Non-pigmented ciliary epithelial cell (primary cell): ENCODE measurements around the gene HIVEP3.
"Not testable (repeated sequence)": the region's sequence is repeated elsewhere in the genome, so short reads cannot be mapped to it uniquely, and the experiment has no call there.

Experiments
- DNase-seq: peaks from one replicate; pipeline ENCODE4 v3.0.0-alpha.2; 2010; ENCODE audit warnings: low read depth

The HIVEP3 gene

DNA sequence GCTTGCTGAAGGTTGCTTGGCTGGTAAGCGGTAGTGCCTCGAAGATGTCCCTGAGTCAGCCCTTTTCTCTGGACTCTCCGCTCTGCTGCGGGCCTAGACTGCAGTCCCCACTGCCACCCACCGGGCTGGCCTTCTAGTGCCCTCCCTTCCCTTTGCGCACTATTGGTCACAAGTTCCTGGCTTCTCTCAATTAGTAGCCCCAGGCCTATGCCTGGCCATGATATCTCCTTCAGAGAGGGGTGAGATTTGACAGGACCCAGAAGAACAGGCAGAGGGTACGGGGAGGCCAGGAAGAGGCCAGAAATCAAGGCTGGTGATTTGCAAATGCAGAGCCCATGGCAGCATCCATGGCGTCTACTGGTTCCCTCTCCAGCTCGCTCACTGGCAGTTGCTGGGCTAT lies 207.7 kb downstream of the HIVEP3 start:
- DNase-seq: no peak

DNA sequence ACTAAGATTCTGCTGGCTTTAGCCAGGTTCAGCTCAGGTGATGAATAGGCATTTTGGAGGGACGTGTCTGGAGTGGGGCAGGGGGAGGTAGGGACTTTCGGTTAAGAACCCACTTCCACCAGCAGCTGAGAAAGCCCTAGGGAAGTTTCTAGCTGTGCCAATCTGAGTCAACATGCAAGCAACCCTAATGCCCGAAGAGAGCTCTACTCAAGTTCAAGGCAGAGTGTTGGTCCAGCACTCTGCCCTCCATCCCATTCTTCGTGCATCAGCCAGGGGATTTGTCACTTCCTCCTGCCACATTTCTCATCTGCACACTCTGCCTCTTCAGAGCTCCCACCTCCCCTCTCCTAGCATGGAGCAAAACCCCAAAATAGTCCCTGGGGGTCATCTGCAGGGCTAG lies 208.8 kb downstream of the HIVEP3 start:
- DNase-seq: no peak

DNA sequence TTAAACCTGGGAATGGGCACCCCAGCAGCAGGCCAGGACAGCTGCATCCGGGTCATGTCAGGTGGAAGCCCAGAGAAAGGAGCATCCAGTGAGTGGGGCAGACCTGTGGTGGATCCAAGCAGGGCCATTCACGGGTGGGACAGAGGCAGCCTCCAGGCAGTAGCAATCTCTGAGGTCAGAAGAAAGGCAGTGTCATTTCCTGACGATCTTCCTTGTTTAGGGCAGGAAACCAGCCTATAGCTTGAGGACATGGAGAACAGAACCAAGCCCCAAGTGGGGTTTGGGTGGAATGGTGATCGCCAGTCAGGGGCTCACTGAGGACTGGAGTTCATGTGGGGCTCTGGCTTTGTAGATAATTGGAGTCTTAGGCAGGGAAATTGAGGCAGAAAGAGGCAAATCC lies 209.4 kb downstream of the HIVEP3 start:
- no peak for DNase-seq

DNA sequence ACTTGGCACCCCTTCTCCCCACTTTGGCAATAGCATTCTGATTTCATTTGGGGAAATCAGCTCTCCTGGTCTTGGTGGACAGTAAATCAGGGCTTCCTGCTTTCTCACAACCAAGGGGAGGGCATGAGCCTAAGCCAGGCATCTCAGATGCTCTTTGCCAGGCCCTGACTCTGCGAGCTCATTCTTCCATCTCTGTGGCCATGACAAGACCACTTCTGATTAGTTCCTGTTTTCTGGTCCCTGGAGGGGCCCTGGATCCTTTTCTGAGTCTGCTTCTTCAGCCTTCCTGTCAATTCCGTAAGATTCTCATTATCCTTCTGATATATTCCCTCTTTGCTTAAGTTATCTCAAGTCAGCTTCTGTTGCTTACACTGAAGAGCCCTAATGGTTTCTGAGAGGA lies 210.4 kb downstream of the HIVEP3 start:
- DNase-seq: no peak

DNA sequence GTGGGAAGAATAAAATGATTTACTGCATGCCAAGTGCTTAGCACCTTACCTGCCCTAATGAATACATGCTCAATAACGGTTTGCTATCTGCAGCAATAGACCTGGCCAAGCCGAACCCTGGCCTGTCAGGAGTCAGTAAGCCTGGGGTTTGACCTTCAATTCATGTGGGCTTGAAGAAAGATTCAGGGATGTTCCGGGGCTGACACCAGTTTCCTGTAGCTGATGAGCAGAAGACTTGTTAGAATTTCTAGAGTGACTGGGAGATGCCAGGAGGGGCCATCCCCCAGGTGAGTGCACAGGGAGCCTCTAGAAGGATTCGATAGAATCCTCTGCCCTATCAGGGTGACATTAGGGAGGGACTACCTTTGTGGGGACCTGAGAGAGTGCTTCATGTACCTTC lies 210.9 kb downstream of the HIVEP3 start:
- DNase-seq: no peak

DNA sequence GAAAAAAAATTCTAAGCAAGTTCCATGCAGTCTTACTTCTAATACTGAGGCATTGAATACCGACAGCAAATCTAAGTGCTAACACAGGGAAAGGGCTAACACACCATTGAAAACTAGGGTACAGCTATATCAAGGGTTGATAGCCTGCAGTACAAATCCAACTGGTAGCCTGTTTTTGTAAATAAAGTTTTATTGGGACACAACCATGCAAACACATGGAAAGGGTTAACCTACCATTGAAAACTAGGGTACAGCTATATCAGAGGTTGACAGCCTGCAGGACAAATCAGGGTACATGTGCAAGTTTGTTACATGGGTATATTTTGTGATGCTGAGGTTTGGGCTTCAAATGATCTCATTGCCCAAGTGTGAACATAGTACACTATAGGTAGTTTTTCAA lies 212.9 kb downstream of the HIVEP3 start:
- no peak for DNase-seq

DNA sequence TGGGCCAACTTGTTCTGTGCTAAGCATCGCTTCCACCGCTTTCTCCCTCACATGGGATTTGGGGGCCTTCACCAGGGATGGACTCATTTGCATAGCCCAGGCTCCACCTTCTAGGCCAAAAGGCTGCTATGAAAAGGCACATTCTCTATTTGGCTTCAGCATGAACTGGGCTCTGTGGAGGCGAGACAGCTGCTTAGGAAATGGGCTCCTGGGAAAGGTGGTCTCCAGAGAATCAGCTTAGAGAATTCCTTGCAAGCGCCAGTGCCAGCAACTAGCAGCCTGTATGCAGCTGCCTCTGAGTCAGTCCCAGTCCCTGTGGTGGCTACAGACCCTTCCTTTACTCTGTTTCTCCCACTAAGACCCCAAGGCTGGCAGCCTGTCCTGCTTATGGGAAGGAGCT lies 214.5 kb downstream of the HIVEP3 start:
- DNase-seq: no peak

DNA sequence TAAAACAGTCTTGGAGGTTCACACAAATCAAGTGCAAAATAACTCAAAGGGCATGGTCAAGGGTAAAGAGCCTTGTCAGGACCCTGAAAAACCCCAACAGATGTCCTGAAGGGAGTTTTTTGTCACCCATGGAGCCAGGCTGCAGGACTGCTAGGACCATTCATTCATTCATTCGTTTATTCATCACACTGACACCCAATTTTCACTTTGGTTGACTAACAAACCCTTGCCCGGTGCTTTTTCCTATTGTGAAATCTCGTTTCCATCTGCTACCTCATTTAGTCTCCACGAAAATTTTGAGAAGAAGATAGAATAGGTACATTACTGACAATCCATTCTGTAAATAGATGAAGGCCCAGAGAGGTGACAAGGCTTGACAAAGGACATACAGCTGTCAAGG lies 216.0 kb downstream of the HIVEP3 start:
- no peak for DNase-seq

DNA sequence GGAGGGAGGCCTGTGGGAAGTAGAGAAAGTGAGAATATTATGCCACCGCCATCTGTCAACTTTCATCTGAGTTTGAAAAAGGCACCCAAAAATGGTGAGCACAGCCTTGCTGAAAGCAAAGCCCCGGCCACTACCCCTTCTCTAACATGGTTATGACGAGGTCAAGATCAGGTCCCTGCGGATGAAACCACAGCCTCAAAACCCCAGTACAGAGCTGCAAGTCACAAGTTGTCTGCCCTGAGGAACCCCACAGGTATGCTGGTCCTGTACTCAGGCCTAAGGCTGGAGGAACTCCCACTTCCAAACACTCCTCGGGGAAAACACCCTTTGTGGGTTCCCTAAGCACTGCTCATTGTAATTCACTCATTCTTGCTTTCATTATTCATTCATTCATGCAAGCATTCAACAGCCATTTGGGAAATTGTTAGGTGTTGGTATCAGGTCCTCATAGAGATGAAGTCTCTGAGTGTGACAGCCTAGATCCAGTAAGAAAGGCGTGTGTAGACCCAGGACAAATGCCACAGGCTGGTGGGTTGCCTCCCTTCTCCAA lies 217.7 kb downstream of the HIVEP3 start:
- no peak for DNase-seq

DNA sequence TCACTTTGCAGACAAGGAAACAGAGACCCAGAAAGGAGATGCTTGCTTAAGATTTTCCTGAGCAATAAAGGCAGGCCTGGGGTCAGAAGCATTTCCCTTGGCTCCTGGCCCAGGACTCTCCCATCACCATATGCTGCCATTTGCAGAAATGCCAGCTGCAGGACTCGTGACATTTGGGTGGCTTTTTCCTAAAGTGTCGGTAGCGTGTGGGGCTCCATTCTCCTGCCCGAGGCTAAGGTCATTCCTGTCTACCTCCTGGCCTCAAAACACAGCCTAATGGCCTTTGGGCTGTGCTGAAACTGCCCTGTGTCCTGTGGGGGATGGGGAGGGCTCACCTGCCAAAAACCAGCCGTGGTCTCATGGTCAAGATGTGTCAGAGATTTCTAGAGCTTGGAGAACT lies 218.1 kb downstream of the HIVEP3 start:
- no peak for DNase-seq

DNA sequence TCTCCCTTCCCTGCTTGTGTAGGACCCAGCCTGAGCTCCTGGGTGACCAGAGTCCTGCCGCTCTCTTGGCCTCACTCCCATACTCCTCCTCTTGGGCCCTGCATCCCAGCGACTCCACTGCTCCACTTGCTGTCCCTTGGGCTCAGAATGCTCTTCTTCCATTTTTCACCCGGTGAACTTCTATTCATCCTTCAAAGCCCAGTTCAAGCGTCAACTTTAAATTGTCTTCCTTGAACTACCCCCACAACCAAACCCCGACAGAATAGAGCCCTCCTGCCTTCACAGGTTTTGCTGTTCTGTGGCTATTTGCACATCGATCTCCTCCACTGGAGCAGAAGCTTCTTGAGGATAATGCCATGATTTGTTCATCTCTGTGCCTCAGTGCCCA lies 218.9 kb downstream of the HIVEP3 start:
- no peak for DNase-seq

DNA sequence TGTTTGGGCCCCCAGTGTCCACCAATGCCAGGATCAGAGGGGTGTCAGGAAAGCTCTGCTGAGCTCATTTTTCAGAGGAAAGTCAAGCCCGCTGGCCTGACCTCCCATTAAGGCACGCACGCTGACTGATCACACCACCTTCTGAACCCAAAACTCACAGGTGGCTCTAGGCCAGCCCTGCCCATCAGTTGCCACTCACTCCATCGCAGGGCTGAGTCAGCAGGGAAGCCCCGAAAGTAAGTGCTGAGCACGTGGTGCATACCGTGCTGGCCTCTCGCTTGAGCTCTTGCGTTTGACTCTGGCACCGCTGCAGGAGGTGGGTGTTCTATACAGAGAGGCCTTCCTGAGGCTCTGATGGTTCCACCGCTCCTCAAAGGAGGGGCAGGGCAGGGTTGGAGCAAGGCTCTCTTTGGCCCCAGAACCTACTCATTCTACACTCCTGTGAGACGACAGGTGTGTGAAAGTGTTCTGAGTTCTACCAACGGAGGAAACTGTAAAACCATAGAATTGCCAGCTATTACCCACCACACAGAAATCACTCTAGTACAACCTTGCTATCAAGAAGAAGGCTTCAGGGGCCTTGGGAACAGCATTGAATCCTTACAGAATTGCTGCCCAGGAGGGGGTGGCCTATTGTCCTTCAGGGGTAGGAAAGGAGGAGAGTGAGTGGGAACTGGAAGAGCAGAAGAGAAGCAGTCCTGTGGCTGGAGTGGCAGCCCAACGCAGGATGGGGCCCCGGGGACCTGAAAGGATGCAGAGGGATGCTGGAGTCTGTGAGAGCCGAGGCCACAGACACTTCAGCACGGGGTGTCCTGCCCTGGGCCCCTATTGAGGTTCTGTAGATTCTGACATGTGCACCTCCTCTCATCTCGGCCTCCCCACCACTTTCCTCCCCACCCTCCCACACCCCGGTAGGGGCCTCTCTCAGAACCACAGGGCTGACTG lies 219.5 kb downstream of the HIVEP3 start:
- no peak for DNase-seq

DNA sequence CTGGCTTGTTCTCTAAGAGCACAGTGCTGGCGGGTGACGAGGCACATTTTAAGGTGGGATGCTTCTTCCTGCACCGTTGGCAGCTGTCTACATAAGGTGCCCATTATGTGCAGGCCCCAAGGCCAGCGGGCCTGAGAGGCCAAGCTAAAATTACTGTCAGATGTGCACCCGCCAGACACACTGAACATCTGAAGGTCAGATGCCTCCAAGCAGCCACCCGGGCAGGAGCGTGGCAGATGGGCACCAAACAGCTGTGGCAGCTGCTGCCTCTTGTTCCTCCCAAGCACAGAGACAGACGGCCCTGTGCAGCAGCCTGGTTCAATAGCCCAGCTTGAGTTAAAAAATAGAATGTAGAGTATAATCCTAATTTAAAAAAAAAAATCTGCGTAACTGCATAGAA lies 222.3 kb downstream of the HIVEP3 start:
- DNase-seq: no peak

DNA sequence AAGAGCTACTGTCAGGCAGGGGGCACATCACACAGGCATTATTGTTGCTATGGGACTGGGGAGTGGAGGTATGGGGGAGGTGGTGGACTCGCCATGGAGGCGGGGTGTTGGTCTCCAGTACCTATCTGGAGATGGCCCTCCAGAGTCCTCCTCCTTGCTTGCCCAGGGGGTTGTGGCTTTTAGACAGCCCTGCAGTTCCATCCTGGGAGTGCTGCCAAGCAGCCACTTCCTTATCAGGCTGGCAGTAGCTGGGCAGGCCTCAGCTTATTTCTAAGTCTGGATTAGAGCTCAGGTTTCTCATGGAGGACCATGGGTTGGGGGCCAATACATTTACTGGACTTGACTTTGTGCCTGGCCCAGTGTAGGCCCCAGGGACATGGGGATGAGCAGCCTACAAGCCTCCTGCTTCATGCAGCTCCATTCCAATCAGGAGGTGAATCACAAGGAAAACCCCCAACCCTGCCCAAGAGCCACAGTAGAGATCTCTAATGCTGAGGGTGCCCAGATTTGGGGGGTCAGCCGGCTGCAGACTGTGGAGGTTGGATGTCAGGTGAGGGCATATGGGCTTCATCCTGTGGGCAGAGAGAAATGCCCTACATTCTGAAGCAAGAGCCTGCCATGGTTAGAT lies 223.5 kb downstream of the HIVEP3 start:
- DNase-seq: no peak

DNA sequence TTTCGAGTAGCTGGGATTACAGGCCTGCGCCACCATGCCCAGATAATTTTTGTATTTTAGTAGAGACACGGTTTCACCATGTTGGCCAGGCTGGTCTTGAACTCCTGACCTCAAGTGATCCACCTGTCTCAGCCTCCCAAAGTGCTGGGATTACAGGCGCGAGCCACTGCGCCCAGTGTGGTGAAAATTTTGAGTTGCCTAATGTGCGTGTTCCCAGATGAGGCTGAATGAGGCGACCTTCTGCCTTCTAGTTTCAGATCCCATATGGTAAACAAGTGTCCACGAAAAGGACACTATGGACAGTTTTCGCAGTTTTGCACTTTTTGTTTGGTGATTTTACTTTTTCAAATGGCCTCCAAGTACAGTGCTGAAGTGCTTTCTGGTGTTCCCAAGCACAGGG lies 226.8 kb downstream of the HIVEP3 start:
- not testable (repeated sequence) for DNase-seq

DNA sequence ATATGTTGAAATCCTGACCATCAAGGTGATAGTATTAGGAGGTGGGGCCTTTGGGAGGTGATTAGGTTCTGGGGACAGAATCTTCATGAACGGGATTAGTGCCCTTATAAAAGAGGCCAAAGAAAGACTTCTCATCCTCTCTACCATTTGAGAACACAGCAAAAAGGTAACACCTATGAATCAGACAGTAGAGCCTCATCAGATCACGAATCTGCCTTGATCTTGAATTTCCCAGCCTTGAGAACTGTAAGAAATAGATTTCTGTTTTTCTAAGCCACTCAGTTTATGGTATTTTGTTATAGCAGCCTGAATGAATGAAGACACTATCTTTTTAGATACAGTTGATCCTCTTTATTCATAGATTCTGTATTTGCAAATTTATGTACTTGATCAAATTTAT lies 227.3 kb downstream of the HIVEP3 start:
- DNase-seq: no peak

DNA sequence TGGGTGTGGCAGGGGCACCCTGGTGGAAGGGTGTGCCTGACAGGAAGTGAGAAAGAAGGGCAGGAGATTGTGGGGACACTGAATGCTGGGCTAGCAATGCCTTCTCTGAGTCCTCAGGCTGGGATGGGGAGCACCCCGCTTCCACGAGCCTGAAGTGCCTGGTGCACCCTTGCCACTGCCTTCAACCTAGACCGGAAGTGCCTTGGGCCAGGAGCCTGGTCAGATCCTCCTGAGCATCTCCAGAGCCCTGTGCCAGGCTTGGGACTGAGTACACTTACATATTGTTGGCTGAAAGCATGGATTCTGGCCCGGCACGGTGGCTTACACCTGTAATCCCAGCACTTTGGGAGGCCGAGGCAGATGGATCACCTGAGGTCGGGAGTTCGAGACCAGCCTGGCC lies 228.4 kb downstream of the HIVEP3 start:
- no peak for DNase-seq

DNA sequence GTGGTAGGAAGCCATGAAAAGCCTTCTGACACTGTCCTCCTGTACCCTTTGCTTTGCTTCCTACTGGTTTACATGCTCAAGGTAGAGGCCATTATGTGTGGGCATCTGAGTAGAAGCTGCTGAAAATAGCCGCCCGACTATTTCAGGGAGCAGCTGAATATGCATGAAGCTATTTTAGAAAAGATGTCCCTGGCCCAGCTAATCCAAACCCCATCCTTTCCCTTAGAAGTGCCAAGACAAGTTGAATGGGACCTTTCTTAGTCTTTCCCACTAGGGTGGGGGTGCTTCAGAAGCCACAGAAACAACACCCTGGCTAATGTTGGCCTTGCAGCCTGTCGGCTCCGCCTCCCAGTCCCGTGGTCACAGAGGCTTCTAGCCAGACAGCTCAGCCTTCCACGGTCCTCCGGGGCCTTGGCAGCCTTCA lies 229.2 kb downstream of the HIVEP3 start:
- DNase-seq: no peak

DNA sequence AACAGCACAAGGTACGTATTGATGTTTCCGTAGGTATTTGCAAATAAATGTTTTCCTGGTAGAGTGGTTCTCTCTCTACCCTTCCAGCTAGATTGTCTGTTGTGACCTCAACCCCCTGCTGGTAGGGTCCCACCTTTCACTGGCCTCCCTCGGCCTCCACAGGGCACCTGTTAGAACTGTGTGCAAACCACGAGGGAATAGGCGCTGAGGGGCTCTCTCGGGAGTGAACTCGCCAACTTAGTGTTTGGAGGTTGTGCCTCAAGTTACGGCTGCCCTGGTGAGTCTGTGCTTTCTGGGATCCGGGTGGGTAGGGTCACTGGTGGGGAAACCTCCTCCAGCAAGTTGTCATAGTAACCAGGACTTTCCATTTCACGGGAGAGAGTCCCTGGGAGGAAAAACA lies 229.6 kb downstream of the HIVEP3 start:
- DNase-seq: no peak

DNA sequence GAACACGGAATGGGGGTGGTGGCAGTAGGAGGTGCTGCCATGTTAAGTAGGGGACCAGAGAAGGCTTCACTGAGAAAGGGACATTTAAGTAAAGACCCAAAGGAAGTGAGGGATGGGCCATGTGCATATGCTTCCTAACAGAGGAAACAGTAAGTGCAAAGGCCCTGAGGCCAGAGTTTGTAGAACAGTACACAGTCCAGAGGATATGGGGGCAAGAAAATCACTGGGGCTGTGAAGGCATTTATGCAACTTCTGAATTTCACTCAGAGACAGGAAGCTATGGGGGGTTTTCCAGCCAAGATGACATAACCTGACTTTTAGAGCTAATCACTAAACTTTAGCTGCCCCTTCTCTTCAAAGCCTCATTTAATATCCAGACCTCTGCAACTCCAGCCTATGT lies 231.7 kb downstream of the HIVEP3 start:
- DNase-seq: no peak

DNA sequence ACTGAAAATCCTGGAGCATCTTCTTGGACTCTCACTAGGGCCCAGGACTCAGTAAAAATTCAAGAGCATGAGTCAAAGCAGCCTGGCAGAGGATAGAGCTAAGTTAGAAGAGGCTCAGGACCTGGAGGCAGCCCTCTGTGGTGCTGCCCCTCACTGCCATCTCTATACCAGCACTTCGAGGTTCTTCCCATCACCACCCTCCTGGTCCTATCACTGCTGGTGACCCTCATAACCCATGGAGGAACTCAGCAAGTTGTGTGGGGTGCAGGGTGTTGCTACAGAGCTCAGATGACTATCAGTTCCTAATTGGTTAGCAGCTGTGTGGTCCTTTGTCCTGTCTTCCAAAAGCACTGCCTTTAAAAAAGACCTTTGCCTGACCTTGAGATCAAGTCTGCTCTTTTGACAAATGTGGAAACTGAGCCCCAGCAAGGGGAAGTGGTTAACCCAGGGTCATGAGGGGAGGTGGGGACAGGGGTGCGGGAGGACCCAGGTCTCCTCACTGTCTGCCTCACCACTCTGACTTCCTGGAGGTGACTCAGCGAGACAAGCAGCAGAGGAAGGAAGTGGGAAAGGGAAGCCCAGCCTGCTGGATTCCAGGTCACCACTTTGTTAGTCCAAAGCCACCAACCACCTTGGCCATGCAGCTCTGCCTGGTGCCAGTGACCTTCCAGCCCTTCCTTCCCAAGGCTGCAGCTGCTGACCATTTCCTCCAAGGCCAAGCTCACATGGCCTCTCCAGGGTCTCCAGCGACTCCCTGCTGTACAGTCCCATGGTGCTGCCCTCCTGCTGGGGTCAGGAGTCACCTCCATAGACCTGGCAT lies 234.8 kb downstream of the HIVEP3 start:
- no peak for DNase-seq

DNA sequence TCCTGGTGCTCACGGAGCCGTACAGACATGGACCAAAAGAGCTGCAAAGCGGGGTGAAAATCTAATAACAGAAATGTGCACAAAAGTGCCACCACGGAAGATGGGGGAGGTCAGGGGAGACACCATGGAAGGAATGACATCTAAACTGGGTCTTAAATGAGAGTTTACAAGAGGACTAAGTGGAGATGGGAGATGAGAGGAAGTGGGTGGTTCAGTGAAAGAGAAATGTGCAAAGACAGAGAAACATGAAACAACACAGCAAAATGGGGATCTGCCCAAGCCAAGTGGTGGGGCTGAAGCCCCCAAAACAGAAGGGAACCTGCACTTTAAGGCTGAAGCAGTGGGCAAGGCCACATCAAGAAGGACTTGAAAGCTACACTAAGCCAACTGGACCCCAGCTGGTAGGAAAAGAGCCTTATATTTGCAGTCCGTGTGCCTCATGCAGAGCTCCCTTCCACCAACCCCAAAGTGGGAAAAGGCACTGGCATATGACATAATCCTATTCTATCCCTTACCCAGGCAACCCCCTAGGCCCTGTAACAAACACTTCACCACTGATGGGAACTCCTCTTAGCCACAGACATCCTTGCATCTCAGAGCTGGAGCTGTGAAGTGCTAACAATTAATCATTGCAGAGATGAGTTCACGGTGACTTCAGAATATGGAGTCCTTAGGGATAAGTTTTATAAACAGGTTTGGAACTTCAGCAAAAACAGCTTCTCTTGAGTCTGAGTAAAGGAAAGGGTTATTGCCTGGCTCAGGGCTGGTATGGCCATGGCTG lies 235.7 kb downstream of the HIVEP3 start:
- no peak for DNase-seq
